SK-N-MC (cell line): ENCODE results near the gene HSPA8.

Experiments used
- DNase-seq: peaks from one replicate; pipeline ENCODE4 v3.0.0-alpha.2; 2011; ENCODE audit warnings: low read depth, low spot score
- H3K27ac ChIP-seq: fragments of 200-600 bp; sonication (generic); 2 replicates; pipeline ENCODE4 v1.5.1; 2016; ENCODE audit warnings: mixed run types
- H3K36me3 ChIP-seq: fragments of 200-600 bp; sonication (generic); 2 replicates; pipeline ENCODE4 v1.6.1; 2017; ENCODE audit warnings: antibody characterized with exemption, low read length, mixed read lengths; ENCODE audit not compliant: insufficient read depth
- H3K4me3 ChIP-seq: fragments of 200-600 bp; sonication (generic); 2 replicates; pipeline ENCODE4 v1.5.1; 2016
- H3K9ac ChIP-seq: fragments of 200-600 bp; sonication (generic); 2 replicates; pipeline ENCODE4 v1.8.0; 2017; ENCODE audit warnings: mixed run types, mixed read lengths; ENCODE audit not compliant: insufficient read length
- H3K9me3 ChIP-seq: fragments of 200-600 bp; sonication (generic); 2 replicates; pipeline ENCODE4 v1.6.1; 2017; ENCODE audit warnings: low read depth, mild to moderate bottlenecking, antibody characterized with exemption, low read length, moderate library complexity, mixed read lengths
- EZH2 ChIP-seq: fragments of 200-600 bp; sonication (generic); IDR thresholded peaks from one replicate; pipeline ENCODE4 v1.6.1; 2017; ENCODE audit warnings: antibody characterized with exemption
- FOXP2 ChIP-seq: optimal IDR thresholded peaks from 2 replicates; pipeline ENCODE3; 2011; ENCODE audit warnings: mild to moderate bottlenecking, moderate library complexity; ENCODE audit not compliant: insufficient read depth; ENCODE audit errors: extremely low read length, control extremely low read depth
- POLR2AphosphoS5 ChIP-seq: IDR thresholded peaks from 2 replicates; pipeline ENCODE4 v1.6.1; 2012; ENCODE audit warnings: mild to moderate bottlenecking, low read depth, low read length, borderline replicate concordance

Gene HSPA8

DNA sequence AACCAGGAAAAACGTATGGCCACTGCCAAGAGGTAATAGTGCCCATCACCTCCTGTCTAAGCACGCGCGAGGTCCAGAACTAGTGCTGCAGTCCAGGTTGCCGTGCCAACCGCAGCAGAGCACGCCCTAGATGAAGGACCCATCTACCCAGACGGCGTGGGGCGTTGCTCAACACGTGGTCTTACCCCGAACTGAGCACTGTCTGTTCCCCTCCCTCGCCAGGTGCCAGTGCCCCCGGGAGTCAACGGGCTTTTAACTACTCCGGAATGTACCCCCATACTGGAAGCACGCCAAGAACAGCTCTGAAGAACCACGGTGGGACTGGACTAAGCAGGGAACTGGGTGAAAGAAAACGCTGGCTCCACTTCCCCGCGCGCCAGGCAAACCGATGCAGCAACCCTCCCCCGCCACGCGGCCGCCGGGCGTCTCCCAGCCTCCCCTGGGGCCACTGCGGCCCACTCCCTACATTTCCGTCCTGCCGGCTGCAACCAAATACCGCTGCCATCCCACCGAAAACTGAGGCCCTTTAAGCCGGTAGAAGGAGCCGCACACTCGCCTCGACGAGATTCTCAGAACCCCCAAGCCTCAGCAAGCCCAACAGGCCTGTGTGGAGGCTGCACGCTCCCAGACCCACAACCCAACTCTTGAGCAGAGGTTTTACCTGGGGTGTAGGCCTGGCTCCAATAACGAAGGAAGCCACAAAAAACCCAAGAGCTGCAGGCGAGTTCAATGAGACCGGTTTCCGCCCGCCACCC lies at the start of gene HSPA8:
Gene HSPA8 (minus strand): TSS at position 734 of the 755 bp plus-strand sequence. CDS start 812 bp downstream, outside the sequence.
- Histone ChIP-seq H3K9ac (peak within 1 kb of the TSS; percentile 100), H3K4me3 (peak within 1 kb of the TSS; percentile 100), H3K36me3 (peaks cover 53% of the 10 kb centered on the region), H3K27ac (peak within 1 kb of the TSS; percentile 99), H3K9me3 (no peaks in the 10 kb centered on the region)
- TF ChIP-seq FOXP2 (no peak), POLR2AphosphoS5 (peak; percentile 99)
- no peak for DNase-seq

DNA sequence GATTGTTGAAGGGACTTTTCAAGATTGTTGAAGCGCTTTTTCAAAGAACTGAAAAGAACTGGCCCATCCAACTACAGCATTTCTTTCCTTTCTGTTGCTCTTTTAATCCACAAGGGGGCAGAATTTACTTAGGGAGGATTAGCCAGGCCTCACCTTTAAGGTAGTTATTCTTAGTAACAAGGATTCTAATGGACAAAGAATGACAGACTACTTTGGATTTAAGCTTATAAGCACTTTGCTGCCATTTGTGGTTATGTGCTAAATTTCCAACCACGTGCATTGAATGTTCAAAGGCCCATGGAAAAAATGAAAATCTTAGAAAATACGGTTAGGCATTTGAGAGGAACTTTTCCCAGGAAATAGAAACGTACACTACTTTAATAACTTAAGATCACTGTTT lies 49.5 kb upstream of the HSPA8 start:
- H3K9me3 ChIP-seq, result no peaks in the 10 kb centered on the region
- peak overlapping the region; percentile 37; the same call in 1 of the 2 replicates for H3K27ac ChIP-seq
- no peak overlapping the region for H3K9ac ChIP-seq
- TF ChIP-seq POLR2AphosphoS5, result no peak
- TF ChIP-seq FOXP2, result no peak
- no peak for TF ChIP-seq EZH2
- peaks cover 14% of the 10 kb centered on the region; the same call in 1 of the 2 replicates for H3K36me3 ChIP-seq
- H3K4me3 ChIP-seq, result no peak overlapping the region
- no peak for DNase-seq

DNA sequence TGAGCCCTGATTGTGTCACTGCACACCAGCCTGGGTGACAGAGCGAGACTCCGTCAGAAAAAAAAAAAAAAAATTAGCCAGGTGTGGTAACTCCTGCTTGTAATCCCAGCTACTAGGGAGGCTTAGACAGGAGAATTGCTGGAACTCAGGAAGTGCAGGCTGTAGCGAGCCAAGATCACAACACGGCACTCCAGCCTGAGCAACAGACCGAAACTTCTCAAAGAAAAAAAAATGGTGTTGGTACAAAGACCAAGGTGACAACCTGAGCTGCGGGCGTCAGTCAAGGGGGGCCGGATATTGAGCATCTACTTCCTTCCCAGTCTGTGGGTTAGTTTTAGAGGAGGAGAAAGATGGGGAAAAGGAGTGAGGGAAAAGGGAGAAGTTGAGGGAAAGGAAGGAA lies 48.5 kb upstream of the HSPA8 start:
- no peak overlapping the region for H3K27ac ChIP-seq
- peaks cover 5% of the 10 kb centered on the region; the same call in 1 of the 2 replicates for H3K36me3 ChIP-seq
- TF ChIP-seq EZH2, result no peak
- TF ChIP-seq POLR2AphosphoS5, result no peak
- TF ChIP-seq FOXP2, result no peak
- no peak for DNase-seq
- no peak overlapping the region for H3K9ac ChIP-seq
- no peaks in the 10 kb centered on the region for H3K9me3 ChIP-seq
- H3K4me3 ChIP-seq, result no peak overlapping the region

DNA sequence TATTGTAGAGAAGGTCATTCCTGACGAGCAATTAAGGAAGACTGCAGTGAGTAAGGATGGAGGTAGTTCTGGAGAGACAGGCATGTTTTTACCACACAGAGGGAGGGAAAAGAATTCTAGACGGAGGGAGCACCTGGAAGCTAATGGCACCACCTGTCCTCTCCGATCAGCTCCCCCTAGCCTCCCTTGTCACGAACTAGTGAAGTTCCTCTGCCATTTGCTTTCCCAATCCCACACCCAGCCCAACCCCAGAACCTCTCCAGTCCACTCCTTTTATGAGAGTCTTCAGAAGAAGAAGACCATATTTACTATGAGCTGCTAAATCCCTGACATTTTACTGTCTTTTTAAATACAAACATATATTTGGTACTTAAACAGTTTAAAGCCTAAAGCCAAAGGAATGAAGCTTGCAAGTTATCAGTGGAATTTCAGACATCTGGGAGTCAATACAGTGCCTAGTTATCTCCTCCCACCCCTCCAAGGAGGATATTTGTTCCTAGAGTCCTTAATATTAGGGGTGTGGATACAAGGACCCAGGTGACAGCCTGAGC lies 46.1 kb upstream of the HSPA8 start:
- DNase-seq, result no peak
- H3K27ac ChIP-seq, result peak overlapping the region; percentile 61; the same call in 1 of the 2 replicates
- no peaks in the 10 kb centered on the region for H3K9me3 ChIP-seq
- H3K9ac ChIP-seq, result no peak overlapping the region
- no peak overlapping the region for H3K4me3 ChIP-seq
- peaks cover under 1% of the 10 kb centered on the region; the same call in 1 of the 2 replicates for H3K36me3 ChIP-seq
- TF ChIP-seq POLR2AphosphoS5 (no peak), FOXP2 (no peak), EZH2 (no peak)

DNA sequence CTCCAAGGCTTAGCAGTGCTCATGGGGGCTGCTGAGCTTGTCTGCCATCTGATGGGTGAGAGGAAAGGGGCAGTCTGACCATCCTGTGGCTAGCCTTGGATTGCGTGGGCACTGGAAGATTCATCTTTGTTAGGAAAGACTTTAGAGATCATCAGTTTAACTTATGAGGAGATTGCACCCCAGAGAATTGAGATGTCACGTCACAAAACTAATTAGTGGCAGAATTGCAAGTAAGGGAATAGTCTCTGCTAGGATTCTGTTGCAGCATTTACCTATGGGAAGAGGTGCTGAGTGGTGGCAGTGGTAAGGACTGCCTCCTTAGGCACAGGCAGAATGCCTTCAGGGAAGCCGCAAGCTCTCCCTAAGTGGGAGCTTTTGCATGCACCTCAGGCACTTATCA lies 42.8 kb upstream of the HSPA8 start:
- Histone ChIP-seq H3K36me3 (no peaks in the 10 kb centered on the region), H3K9ac (no peak overlapping the region), H3K27ac (0 out of 2 replicates have a peak overlapping the region, but pooled peaks have one; percentile 92), H3K9me3 (no peaks in the 10 kb centered on the region), H3K4me3 (no peak overlapping the region)
- DNase-seq, result no peak
- TF ChIP-seq FOXP2, result no peak
- no peak for TF ChIP-seq POLR2AphosphoS5
- no peak for TF ChIP-seq EZH2

DNA sequence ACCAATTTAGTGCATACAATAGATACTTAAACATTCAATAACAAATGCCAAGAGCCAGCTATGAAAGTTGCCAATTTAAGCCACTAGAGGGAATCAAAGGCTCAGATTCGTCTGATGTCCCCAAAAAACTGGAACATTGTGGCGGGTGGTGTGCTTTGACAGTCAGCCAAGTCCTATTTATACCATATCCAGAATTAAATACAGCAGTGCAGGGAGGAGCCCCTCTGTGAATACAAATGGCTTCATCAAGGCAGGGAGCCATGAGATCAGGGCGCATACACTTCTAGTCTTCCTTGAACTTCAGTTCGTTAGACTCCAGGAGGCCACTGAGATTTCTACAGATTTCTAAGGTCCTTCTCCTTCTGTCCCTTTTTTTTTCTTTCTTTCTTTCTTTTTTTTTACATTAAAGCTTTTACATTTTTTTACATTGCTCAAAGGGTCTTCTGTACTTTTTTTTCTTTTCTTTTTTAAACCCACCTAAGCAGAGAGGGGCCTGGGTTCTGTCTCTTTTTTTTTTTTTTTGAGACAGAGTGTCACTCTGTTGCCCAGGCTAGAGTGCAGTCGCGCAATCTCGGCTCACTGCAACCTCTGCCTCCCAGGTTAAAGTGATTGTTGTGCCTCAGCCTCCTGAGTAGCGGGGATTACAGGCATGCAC lies 41.5 kb upstream of the HSPA8 start:
- Histone ChIP-seq H3K4me3 (0 out of 2 replicates have a peak overlapping the region, but pooled peaks have one; percentile 24), H3K36me3 (no peaks in the 10 kb centered on the region), H3K9ac (peak overlapping the region; percentile 59), H3K9me3 (no peaks in the 10 kb centered on the region), H3K27ac (peak overlapping the region; percentile 92)
- peak; percentile 97 for DNase-seq
- TF ChIP-seq FOXP2, result peak; percentile 27
- TF ChIP-seq POLR2AphosphoS5, result 0 out of 2 replicates have a peak, but pooled peaks have one; percentile 34
- TF ChIP-seq EZH2, result no peak

DNA sequence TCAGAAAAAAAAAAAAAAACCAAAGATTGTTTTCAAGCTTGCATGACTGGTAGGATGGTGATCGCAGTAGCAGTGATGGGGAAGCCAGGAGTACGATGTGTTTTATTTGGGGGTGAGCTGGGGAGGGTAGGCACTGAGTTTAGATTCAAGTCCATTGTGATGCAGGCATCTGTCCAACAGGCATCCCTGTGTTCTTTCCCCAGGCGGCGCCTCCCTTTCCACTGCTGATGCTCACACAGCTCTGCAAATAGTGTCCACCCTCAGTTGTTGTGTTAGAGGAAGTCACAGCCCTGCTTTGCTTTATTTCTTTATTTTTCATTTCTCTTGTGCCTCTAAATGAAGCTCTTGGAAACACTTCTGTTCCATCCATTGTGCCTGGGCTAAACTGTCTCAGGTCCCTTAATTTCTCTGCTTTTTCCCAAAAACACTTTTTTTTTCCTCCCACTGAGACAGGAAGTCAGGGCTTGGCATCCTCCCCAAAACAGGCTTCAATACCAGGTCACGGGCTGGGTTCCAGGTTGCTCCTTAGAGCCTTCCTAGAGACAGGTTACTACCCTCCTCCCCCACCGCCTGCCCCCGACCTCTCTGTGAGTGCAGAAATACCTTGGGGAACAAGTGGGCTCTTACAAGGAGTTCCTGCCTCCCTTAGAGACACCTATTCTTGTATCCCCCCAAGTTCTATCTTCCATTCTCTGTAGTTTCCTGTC lies 38.6 kb upstream of the HSPA8 start:
- TF ChIP-seq FOXP2 (no peak), EZH2 (no peak), POLR2AphosphoS5 (no peak)
- peak overlapping the region; percentile 68 for H3K27ac ChIP-seq

DNA sequence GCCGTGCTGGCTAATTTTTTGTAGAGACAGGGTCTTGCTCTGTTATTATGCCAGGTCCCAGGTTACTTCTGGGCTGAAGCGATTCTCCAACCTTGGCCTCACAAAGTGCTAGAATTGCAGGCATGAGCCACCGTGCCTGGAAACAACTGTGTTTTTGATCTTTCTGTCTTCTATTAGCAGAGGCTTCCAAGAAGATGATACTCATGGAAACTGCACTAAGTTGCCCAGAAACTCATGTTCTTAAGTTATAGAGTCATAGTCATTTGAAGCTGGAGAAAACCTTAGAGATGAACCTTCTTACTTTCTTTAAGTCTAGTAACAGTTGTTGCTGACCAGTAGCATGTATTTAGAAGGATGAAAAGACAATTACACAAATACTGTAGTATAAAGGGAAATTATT lies 37.1 kb upstream of the HSPA8 start:
- DNase-seq, result no peak
- no peak overlapping the region for H3K27ac ChIP-seq

More for the DNA sequence above, 38.6 kb upstream of the HSPA8 start:
- Histone ChIP-seq H3K9me3 (no peaks in the 10 kb centered on the region), H3K4me3 (no peak overlapping the region), H3K36me3 (peaks cover 24% of the 10 kb centered on the region), H3K9ac (no peak overlapping the region)
- DNase-seq, result no peak

More for the DNA sequence above, 37.1 kb upstream of the HSPA8 start:
- TF ChIP-seq FOXP2 (no peak), POLR2AphosphoS5 (no peak), EZH2 (no peak)
- Histone ChIP-seq H3K9me3 (no peaks in the 10 kb centered on the region), H3K36me3 (peaks cover 33% of the 10 kb centered on the region), H3K4me3 (no peak overlapping the region), H3K9ac (no peak overlapping the region)
